HUES48 (cell line): Measurements from ENCODE around the gene PGPEP1.

ENCODE experiments used
- H3K27ac ChIP-seq: one replicate; pipeline ENCODE4 v1.7.0; 2013; ENCODE audit warnings: low read depth, low read length, inconsistent platforms
- H3K27me3 ChIP-seq: 2 replicates; pipeline ENCODE4 v1.6.1; 2013; ENCODE audit warnings: mild to moderate bottlenecking, low read length; ENCODE audit not compliant: control insufficient read depth, insufficient read depth
- H3K36me3 ChIP-seq: 2 replicates; pipeline ENCODE4 v1.6.1; 2013; ENCODE audit warnings: low read length; ENCODE audit not compliant: control insufficient read depth, insufficient read depth
- H3K4me1 ChIP-seq: 2 replicates; pipeline ENCODE4 v1.6.1; 2013; ENCODE audit warnings: mild to moderate bottlenecking, low read length; ENCODE audit not compliant: control insufficient read depth, insufficient read depth
- H3K4me3 ChIP-seq: 2 replicates; pipeline ENCODE4 v1.5.1; 2013; ENCODE audit warnings: mild to moderate bottlenecking, low read depth, low read length
- H3K9ac ChIP-seq: 2 replicates; pipeline ENCODE4 v1.6.1; 2013; ENCODE audit warnings: mild to moderate bottlenecking, low read depth, low read length, moderate library complexity
- H3K9me3 ChIP-seq: 2 replicates; pipeline ENCODE4 v1.6.1; 2013; ENCODE audit warnings: low read length; ENCODE audit not compliant: control insufficient read depth, insufficient read depth

Gene PGPEP1

DNA sequence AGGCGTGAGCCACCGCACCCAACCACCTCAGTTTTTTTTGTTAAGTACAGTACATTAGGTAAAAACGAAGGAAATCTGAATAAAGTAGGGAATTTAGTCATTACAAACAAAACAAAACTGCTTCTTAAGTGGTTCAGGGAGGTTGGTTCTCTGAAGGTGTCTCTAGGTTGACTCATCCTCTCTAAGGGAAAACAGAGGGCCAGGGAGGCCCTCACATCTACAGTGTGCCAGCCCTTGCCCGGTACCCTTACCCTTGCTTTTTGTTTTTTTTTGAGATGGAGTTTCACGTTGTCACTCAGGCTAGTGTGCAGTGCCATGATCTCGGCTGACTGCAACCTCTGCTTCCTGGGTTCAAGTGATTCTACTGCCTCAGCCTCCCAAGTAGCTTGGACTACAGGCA lies 41.8 kb upstream of the PGPEP1 start:
- Histone ChIP-seq H3K27ac (no peak overlapping the region), H3K4me1 (peaks cover 14% of the 10 kb centered on the region), H3K4me3 (no peak overlapping the region), H3K9ac (no peak overlapping the region), H3K9me3 (no peaks in the 10 kb centered on the region), H3K27me3 (no peaks in the 10 kb centered on the region), H3K36me3 (no peaks in the 10 kb centered on the region)

DNA sequence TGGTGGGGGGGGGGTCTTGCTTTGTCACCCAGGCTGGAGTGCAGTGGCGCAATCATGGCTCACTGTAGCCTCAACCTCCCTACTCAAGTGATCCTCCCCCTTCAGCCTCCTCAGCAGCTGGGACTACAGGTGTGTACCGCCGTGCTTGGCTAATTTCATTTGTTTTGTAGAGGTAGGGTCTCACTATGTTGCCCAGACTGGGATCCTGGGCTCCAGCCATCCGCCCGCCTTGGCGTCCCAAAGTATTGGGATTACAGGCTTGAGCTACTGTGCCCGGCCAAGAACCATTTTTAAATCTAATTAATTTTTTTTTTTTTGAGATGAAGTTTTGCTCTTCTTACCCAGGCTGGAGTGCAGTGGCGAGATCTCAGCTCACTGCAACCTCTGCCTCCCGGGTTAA lies 40.7 kb upstream of the PGPEP1 start:
- no peaks in the 10 kb centered on the region for H3K9me3 ChIP-seq
- H3K4me3 ChIP-seq: no peak overlapping the region
- peaks cover 11% of the 10 kb centered on the region; the same call in 1 of the 2 replicates for H3K4me1 ChIP-seq
- H3K27me3 ChIP-seq: no peaks in the 10 kb centered on the region
- H3K36me3 ChIP-seq: no peaks in the 10 kb centered on the region
- no peak overlapping the region for H3K27ac ChIP-seq
- no peak overlapping the region for H3K9ac ChIP-seq

DNA sequence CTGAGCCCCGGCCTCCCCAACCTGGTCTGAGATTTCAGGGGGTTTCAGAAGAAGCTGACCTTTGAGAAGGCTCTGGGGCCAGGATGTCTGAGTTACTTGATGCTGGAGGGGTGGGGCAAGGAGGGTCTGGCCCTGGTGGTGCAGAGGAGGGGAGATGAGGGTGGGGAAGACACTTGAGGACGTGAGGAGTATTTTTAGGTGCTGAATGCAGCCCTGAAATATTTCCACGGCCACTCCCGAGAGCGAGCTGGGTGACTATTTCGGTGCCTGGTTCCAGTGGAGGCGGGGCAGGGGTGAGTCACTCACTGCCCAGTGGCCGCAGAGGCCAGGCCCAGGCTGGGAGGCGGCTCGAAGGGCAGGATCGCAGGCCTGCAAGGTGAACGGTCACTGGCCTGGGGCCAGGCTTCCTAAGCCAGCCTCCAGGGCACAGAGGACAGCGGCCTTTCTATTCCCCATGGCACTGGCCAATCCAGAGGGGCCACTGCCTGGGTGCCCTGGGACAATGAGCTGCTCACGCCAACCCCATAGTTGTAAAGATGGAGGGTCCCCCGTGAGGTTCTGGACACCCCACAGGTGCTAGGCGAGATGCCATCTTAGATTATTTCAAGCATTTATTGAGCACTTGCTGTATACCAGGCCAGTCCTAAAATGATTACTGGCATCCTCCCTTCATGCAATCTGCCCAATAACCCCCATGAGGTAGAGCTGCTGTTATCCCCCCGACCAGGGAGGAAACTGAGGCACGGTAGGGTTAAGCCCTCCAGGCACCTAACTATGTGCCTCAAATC lies 39.3 kb upstream of the PGPEP1 start:
- Histone ChIP-seq H3K27me3 (no peaks in the 10 kb centered on the region), H3K36me3 (peaks cover 3% of the 10 kb centered on the region), H3K9ac (no peak overlapping the region), H3K4me1 (peaks cover 18% of the 10 kb centered on the region), H3K9me3 (no peaks in the 10 kb centered on the region), H3K4me3 (no peak overlapping the region), H3K27ac (no peak overlapping the region)

DNA sequence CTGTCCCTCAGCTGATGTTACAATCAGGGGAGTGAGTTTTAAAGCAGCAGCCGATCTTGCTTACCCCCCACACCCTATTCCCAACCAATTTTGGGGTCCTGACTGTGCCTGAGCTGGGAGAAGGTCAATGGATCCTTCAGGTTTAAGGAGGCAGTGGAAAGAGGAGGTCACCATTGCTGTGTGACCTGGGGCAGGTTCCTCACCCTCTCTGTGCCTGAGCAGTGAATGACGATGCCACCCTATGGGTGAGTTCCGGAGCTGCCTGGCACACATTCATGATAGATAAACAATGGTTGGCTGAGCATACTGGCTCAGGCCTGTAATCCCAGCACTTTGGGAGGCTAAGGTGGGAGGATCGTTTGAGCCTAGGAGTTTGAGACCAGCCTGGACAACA lies 38.7 kb upstream of the PGPEP1 start:
- no peak overlapping the region for H3K9ac ChIP-seq
- H3K27ac ChIP-seq: no peak overlapping the region
- H3K4me1 ChIP-seq: peaks cover 18% of the 10 kb centered on the region

DNA sequence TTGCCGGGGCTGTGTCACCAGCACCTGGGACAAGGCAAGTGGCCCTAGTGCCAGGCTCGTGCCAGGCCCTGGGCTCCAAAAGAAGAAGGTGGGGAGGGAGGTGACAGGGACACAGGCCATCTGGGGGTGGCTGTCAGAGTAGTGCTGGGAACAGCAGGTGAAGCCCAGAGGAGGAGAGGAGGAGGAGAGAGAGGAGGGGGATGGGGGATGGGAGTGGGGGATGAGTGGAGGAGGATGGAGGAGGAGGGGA lies 36.3 kb upstream of the PGPEP1 start:
- H3K36me3 ChIP-seq: peaks cover 30% of the 10 kb centered on the region
- no peak overlapping the region; the same call in 1 of the 2 replicates for H3K4me3 ChIP-seq
- no peak overlapping the region for H3K9ac ChIP-seq
- H3K27me3 ChIP-seq: no peaks in the 10 kb centered on the region
- peak overlapping the region; percentile 95 for H3K27ac ChIP-seq
- peaks cover 15% of the 10 kb centered on the region for H3K4me1 ChIP-seq
- no peaks in the 10 kb centered on the region for H3K9me3 ChIP-seq

More for the DNA sequence above, 38.7 kb upstream of the PGPEP1 start:
- Histone ChIP-seq H3K27me3 (no peaks in the 10 kb centered on the region), H3K4me3 (no peak overlapping the region), H3K36me3 (peaks cover 8% of the 10 kb centered on the region), H3K9me3 (no peaks in the 10 kb centered on the region)

DNA sequence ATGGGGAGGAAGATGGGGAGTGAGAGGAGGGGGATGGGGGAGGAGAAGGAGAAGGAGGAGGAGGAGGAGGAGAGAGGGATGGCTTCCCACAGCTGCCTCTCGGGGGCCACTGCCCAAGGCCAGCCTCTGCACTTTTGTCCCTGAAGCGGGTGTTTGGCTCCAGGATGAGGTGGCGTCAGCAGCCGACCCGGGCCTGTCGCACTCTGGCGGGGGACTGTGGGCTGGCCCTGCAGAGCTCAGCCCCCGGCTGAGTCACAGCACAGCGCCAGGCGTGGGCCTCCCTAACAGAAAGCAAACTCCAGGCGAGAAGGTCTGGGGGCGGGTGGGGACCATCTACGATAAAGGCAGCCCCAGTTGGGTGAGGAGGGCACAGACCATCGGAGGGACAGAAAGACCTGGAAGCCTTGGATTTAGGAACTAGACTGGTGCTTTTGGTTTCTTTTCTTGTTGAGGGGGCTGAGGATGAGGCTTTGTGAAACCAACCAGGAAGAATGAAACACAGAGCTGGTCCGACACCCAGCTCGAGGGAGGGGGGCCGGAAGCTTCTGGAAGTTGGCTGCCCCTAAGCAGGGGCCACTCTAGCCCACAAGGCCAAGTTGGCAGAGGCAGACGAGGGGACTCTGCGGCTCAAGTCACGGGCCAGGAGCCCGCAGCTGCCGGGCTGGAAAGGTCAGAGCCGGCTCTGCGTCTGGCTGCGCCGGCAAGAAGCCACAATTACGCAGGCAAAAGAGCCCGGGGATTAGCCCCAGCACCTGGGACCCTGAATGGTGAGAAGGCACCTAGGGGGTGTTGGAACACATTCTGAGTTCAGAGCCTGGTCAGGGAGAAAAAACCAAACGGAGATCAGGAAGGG lies 35.7 kb upstream of the PGPEP1 start:
- Histone ChIP-seq H3K27me3 (no peaks in the 10 kb centered on the region), H3K4me3 (peak overlapping the region; percentile 3; the same call in 1 of the 2 replicates), H3K36me3 (peaks cover 36% of the 10 kb centered on the region), H3K9ac (0 out of 2 replicates have a peak overlapping the region, but pooled peaks have one; percentile 1), H3K27ac (peak overlapping the region; percentile 95), H3K4me1 (peaks cover 15% of the 10 kb centered on the region), H3K9me3 (no peaks in the 10 kb centered on the region)

DNA sequence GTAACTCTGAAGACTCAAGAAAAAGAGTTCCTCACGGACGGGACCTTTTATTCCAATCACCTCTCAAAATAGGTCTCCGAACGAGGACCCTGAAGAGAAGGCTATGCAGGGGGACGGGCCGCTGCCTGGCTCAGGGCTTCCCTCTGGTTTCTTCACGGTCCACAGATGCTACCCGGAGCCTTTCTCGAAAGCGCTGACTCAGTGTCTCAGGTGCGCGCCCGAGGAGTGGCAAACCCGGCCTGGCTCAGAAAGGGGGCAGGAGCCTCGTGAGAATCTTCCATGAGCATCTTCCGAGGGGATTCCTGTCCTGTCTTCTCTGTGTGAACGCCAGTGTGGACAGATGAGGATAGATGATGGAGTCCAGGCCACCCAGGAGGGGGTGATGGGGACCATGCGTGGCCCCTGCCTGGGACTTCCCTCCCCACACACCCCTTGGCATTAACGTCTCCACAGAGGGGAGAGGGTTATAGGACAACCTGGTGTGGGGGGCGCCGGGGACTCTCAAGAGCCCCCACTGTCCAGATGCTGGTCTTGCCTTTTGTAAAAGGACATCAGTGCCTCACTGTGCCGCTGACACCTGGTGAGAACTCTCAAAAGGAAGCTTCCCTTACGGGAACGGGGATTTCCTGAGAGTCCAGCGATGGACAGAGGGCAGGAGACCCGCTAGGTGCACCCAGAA lies 34.0 kb upstream of the PGPEP1 start:
- peaks cover 15% of the 10 kb centered on the region for H3K4me1 ChIP-seq
- H3K27ac ChIP-seq: no peak overlapping the region
- no peak overlapping the region for H3K4me3 ChIP-seq
- H3K9me3 ChIP-seq: no peaks in the 10 kb centered on the region
- peaks cover 52% of the 10 kb centered on the region for H3K36me3 ChIP-seq
- no peaks in the 10 kb centered on the region for H3K27me3 ChIP-seq
- H3K9ac ChIP-seq: no peak overlapping the region

DNA sequence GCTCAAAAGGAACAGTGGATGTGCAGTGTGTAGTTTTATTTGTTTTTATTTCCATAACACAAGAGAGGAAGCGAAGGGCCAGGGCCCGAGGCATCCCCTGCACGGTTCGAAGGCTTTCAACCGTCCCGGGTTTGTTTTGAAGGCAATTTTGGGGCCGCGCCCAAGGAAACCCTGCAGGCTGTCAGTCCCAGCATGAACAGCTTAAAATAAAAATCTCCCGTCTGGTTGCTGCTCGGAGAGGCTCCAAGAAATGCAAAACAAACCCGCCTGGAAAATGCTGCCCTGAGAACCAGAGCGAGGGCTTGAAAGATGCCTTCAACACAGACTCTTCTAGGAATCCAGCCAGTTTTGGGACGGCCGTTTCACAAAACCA lies 33.5 kb upstream of the PGPEP1 start:
- Histone ChIP-seq H3K27ac (no peak overlapping the region), H3K9me3 (no peaks in the 10 kb centered on the region), H3K4me3 (no peak overlapping the region), H3K4me1 (peaks cover 15% of the 10 kb centered on the region), H3K9ac (no peak overlapping the region), H3K27me3 (no peaks in the 10 kb centered on the region), H3K36me3 (peaks cover 57% of the 10 kb centered on the region)

DNA sequence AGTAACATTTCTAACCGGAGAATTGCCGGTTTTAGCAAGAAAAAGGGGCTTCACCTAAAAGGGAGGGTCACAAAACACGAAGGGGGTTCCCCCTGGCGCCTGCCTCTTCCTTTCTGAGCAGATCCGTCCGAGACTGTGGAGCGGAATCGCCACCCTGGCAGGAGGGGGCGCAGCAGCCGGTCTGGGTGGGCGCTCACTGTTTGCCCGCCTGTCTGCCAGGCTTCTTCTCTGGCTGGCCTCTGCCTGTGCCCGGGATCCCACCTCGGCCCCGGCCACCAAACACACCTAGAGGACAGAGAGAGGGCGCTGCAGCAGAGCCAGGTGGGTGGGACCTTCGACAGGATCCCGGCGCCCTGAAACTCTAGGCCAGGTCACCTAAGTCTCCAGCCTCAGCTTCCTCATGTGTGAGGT lies 33.1 kb upstream of the PGPEP1 start:
- no peak overlapping the region for H3K27ac ChIP-seq
- peaks cover 61% of the 10 kb centered on the region for H3K36me3 ChIP-seq

DNA sequence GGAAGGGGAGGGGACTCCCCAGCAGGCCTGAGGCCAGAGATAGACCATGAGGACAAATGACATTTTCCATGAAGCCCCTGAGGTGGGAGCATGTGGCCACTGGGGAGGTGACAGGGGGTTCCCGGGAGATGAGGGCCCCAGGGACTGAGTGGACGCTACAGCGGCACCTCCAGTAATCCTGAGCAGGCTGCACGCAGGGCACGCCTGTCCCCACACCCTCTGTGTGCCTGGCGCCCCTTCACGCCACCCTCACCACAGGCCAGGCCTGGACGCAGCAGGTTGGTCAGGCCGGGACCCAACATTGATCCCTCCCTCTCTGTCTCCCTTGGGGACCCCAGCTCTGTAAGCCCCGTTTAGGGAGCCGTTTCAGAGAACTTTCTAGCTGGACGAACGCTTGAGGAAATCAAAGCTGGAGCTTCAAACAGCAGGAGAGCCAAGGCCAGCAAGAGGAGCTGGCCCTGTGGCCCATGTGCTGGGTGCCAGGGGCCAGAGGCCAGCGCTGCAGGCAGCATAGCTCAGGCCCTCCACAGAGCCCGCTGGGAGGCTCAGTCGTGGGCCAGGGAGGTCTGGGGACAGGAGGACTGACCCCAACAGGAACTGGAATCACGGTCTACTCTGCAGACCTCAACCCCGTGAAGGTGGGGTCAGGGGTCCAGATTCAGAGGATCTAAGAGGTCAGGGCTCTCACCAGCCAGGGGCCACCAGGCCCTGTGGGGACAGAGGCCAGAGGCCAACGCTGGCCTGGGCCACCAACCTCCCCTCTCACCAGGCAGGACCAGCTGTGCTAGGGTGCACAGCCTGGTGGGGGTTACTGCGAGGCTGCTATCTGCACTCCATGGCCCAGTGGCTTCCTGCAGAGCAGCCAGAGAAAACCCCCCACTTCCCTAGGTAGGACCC lies 32.1 kb upstream of the PGPEP1 start:
- peaks cover 71% of the 10 kb centered on the region for H3K36me3 ChIP-seq
- no peaks in the 10 kb centered on the region for H3K9me3 ChIP-seq
- peaks cover 15% of the 10 kb centered on the region for H3K4me1 ChIP-seq
- H3K9ac ChIP-seq: no peak overlapping the region
- H3K27me3 ChIP-seq: no peaks in the 10 kb centered on the region
- no peak overlapping the region for H3K27ac ChIP-seq
- no peak overlapping the region for H3K4me3 ChIP-seq

More for the DNA sequence above, 33.1 kb upstream of the PGPEP1 start:
- Histone ChIP-seq H3K9me3 (no peaks in the 10 kb centered on the region), H3K4me1 (peaks cover 15% of the 10 kb centered on the region), H3K9ac (no peak overlapping the region), H3K4me3 (no peak overlapping the region), H3K27me3 (no peaks in the 10 kb centered on the region)
